ENCODE measurements around the gene ATG4A.

The ATG4A gene

GRCh38 chrX:108072746-108073145 lies 18.8 kb upstream of the ATG4A start:
- no peaks in the 10 kb centered on the region for H3K4me1 ChIP-seq
- no peak for DNase-seq
- no peaks in the 10 kb centered on the region for H3K27me3 ChIP-seq
- no peaks in the 10 kb centered on the region for H3K36me3 ChIP-seq
- H3K9me3 ChIP-seq: no peaks in the 10 kb centered on the region
- intact Hi-C loops (cut with DNase I; ENCODE audit: low total_unique reads): loop anchor here (5.0 kb wide), 1 partner anchor 460 kb away; no protein-coding TSS in a partner anchor
- no peak for TF ChIP-seq CTCF (IDR thresholded peaks at IDR 0.05)
- no peak overlapping the region for H3K27ac ChIP-seq
- no peak overlapping the region for H3K4me3 ChIP-seq

- Histone ChIP-seq H3K27ac (no peak overlapping the region), H3K4me3 (no peak overlapping the region), H3K9me3 (no peaks in the 10 kb centered on the region), H3K36me3 (peaks cover 0 to 6% (median 3%) of the 10 kb centered on the region in 3 donors), H3K27me3 (no peaks in the 10 kb centered on the region), H3K4me1 (no peaks in the 10 kb centered on the region)
- no peak for DNase-seq
- TF ChIP-seq CTCF (IDR thresholded peaks at IDR 0.05): no peak
- intact Hi-C loops (cut with DNase I; ENCODE audit: low total_unique reads): no loop called here
These were observed 10.5 kb upstream of the ATG4A start for GRCh38 chrX:108081110-108081509.

- Histone ChIP-seq H3K27ac (no peak overlapping the region), H3K9me3 (no peaks in the 10 kb centered on the region), H3K27me3 (no peaks in the 10 kb centered on the region), H3K36me3 (peaks cover 0 to 15% (median 8%) of the 10 kb centered on the region in 3 donors), H3K4me3 (no peak overlapping the region), H3K4me1 (peaks cover 0 to 6% (median 0%) of the 10 kb centered on the region in 4 donors)
- no peak for TF ChIP-seq CTCF (IDR thresholded peaks at IDR 0.05)
- no peak for DNase-seq
- intact Hi-C loops (cut with DNase I; ENCODE audit: low total_unique reads): no loop called here
These were observed 3.8 kb upstream of the ATG4A start for GRCh38 chrX:108087792-108088191.

GRCh38 chrX:108088511-108088910 lies 3.1 kb upstream of the ATG4A start:
- Histone ChIP-seq H3K4me3 (no peak overlapping the region), H3K9me3 (no peaks in the 10 kb centered on the region), H3K4me1 (peaks cover 0 to 6% (median 0%) of the 10 kb centered on the region in 4 donors), H3K27ac (no peak overlapping the region), H3K36me3 (peaks cover 0 to 15% (median 5%) of the 10 kb centered on the region in 3 donors), H3K27me3 (no peaks in the 10 kb centered on the region)
- no peak for DNase-seq
- intact Hi-C loops (cut with DNase I; ENCODE audit: low total_unique reads): no loop called here
- TF ChIP-seq CTCF (IDR thresholded peaks at IDR 0.05): no peak

- no peak for DNase-seq
- Histone ChIP-seq H3K27me3 (no peaks in the 10 kb centered on the region), H3K36me3 (peaks cover 0 to 9% (median 5%) of the 10 kb centered on the region in 3 donors), H3K9me3 (no peaks in the 10 kb centered on the region), H3K4me3 (peak overlapping the region; percentile 66 to 71), H3K4me1 (peaks cover 0 to 6% (median 0%) of the 10 kb centered on the region in 4 donors), H3K27ac (peak overlapping the region; percentile 83 to 90)
- TF ChIP-seq CTCF (IDR thresholded peaks at IDR 0.05): no peak
- intact Hi-C loops (cut with DNase I; ENCODE audit: low total_unique reads): no loop called here
These were observed 901 bp upstream of the ATG4A start for GRCh38 chrX:108090491-108091263.
